Stimulated activated CD8-positive, alpha-beta memory T cell treated with anti-CD3 and anti-CD28 coated beads, Interleukin-4, amount 100 ng/mL, for 4 hours (primary cell): ENCODE data around the gene GPT2.

ENCODE experiments used
- DNase-seq, 2 donors: peaks; one replicate each; pipeline ENCODE4 v3.0.0-alpha.2; 2020; ENCODE audit warnings: low read depth in 2 of 2, low spot score in 1 of 2

Gene GPT2, protein sequence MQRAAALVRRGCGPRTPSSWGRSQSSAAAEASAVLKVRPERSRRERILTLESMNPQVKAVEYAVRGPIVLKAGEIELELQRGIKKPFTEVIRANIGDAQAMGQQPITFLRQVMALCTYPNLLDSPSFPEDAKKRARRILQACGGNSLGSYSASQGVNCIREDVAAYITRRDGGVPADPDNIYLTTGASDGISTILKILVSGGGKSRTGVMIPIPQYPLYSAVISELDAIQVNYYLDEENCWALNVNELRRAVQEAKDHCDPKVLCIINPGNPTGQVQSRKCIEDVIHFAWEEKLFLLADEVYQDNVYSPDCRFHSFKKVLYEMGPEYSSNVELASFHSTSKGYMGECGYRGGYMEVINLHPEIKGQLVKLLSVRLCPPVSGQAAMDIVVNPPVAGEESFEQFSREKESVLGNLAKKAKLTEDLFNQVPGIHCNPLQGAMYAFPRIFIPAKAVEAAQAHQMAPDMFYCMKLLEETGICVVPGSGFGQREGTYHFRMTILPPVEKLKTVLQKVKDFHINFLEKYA

DNA sequence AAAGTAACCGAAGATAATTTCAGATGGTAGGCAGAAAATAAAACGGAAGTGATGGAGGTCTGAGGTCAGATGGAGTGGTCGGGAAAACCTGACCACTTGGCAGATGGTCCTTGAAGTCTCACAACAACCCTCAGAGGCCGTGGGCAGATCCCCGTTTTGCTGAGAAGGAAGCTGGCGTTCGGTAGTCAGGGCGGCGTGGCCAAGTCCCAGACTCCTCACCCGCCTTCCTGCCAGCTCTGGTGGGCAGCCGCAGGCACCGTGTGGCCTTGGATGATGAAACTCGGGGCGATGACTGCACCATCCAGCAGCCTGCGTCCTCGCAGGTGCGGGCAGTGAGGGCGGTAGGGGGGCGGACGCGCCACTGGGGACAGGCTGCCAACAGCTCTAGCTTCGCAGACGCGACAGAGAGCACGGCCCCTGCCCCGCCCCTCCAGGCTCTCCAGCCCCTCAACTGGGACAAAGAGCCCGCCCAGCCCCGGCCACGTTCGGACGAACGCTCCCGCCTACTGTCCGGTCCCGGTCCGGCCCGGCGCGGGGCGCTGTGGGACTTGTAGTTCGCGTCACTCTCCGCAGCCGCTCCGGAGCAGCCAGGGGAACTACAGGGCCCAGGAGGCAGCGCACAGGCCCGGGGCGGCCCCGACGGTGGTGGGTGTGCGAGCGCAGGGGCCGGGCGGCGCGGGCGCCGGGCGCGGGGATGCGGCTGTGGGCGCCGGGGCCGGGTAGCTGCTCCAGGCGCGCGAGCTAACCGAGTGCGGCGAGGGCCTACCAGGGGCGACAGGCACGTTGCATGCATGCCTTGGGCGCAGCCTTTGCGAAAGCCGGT is at the start of gene GPT2:
GPT2 (plus strand) TSS at position 673 of the 823 bp plus-strand sequence. CDS start 354 bp downstream, outside the sequence.
- peak; percentile 40 to 53 for DNase-seq

- no peak for DNase-seq
Observed at GRCh38 chr16:46836534-46837530, 47.3 kb upstream of the GPT2 start.

DNA sequence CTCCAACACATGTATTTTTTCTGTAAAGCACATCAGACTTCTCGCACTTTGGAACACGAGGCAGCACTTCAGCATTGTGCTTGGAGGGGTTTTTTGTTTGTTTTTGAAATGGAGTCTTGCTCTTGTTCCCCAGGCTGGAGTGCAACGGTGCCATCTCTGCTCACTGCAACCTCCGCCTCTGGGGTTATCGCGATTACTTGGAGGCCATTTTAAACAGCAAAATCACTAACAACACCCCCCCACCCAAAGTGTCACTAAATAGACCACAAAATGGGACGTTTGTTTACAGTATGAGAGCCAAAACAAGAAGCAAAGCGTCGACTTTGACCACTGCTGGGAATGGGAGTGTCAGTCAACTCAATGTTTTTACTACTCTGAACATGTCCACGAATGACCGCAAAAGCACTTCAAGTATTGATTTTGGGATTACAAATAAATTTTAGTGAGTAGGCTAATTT is 44.1 kb upstream of the GPT2 start:
- no peak for DNase-seq

- DNase-seq: no peak
Observed at GRCh38 chr16:46842192-46842895, 41.8 kb upstream of the GPT2 start.

DNA sequence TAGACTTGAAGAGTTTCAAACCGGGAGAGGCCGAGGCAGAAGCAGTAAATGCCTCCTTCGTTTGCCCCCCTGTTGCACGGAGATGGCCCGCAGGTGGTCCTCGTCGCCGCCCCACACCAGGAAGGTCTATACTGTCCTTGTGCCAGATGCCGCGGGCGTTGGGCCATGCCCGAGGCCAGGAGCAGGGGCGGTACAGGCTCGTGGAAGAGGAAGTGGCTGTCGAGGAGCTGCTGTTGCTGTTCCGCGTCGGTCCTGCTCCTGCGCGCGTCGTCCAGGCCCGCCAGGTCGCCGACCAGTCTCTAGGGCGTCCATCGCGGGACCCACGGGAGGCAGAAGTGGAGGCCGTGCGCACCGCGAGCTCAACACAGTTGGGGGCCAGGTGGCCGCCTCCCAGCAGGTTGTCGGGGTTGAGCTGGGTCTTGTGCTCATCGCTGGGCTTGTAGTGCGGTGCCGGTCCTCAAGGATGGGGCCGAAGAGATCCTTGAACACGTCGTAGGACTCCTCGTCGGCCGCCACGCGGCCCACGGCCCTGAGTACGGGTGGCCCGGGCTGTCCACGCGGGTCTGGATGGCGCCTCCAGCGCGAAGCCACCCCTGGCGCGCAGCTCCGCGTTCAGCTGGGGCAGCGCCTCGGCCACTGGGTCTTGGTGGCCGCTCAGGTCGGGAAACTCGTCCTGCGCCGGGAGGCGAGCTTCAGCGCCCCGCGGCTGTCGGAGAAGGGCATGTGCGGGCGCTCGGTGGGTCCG is 40.1 kb upstream of the GPT2 start:
- no peak for DNase-seq

DNA sequence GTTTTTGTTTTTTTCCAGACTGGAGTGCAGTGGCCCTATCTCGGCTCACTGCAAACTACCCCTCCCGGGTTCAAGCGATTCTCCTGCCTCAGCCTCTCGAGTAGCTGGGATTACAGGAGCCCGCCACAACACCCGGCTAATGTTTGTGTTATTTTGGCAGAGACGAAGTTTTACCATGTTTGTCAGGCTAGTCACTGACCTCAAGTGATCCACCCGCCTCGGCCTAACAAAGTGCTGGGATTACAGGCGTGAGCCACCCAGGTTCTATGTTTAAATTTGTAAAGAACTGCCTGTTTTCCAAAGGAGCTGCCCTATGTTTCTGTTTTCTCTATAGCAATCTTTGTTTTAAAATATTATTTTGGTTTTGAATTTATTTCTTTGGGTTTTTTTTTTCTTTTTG is 39.4 kb upstream of the GPT2 start:
- DNase-seq: no peak

DNA sequence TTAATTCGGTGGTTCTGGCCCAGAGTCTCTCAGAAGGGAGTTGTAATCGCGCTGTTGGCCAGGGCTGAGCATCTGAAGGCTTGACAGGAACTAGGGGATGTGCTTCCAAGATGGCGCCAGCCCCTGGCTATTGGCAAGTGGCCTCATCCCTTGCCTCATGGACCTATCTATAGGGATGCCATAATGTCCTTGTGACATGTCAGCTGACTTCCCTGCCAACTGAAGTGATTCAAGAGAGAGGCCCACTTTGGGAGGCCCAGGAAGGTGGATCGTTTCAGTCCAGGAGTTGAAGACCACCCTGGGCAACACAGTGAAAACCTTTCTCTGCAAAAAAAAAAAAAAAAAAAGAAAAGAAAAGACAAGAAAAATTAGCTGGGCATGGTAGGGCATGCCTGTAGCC is 38.2 kb upstream of the GPT2 start:
- DNase-seq: no peak

DNA sequence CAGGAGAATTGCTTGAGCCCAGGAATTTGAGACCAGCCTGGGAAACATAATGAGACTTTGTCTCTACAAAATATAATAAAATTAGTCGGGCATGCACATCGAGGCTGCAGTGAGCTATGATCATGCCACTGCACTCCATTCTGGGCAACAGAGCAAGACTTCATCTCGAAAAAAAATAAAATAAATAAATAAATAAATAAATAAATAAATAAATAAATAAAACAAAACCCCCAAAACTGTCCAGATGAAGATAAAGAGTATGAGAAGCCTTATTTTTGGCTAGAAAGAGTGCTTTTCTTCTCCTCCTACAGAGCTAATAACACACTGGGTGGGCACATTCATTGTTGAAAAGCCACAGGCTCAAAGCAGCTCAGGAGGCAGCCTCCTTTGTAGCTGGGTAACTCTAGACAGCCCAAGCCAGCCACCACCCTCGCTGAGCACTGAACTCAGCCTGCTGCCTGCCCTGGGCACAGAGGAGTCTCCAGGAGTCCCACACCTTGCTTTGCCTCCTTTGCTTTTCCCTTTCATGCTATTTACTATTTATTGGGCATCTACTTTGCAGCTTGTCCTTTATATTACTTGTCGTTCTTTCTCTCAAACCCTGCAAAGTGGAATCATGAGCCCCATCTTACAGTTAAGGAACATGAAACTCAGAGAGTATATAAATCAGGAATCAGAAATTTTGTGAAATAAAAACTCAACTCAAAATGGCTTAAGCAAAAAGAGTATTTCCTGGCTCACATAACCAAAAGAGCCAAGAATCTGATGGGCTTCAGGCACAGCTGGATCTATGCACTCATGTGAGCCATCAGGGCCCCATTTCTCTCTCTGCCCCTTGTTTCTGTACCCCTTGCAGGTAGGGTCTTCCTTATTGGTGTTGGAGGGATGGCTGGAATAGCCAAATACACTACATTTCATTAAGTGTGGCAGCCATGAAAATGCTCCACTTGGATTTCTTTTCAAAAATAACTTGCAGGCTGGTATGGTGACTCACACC is 35.1 kb upstream of the GPT2 start:
- no peak for DNase-seq

- no peak for DNase-seq
Observed at GRCh38 chr16:46850619-46851555, 33.3 kb upstream of the GPT2 start.

- no peak for DNase-seq
Observed at GRCh38 chr16:46852130-46852529, 32.0 kb upstream of the GPT2 start.

DNA sequence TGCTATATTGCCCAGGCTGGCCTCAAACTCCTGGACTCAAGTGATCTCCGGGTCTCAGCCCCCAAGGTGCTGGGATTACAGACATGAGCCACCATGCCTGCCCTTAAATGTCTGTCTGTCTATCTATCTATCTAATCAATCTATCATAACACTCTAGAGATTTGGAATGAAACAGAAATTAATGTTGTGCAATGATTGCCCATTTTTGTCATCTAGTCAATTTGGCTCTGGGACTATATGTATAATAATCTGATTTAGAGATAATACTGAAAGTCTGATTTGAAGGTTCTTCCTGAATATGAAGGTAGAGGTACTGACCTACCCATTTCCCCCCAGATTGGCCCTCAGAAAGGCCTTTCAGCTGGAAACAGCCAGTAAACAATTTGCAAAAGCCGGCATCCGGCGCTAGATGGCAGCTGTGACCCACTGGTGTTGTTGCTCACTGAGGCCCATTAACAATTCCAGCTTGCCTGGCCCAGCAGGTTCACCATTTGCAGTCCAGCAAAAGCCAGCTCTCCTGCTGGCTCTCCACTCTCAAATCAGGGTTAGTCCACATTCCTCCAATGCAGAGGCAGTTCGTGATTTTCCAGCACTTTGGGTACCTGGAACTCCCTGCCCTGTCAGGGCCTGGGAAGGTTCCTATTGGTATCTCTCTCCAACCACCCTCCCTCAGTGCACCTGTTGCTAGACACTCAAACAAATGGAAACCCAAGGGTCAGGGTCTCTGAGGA is 30.3 kb upstream of the GPT2 start:
- peak; percentile 11 to 22 for DNase-seq

DNA sequence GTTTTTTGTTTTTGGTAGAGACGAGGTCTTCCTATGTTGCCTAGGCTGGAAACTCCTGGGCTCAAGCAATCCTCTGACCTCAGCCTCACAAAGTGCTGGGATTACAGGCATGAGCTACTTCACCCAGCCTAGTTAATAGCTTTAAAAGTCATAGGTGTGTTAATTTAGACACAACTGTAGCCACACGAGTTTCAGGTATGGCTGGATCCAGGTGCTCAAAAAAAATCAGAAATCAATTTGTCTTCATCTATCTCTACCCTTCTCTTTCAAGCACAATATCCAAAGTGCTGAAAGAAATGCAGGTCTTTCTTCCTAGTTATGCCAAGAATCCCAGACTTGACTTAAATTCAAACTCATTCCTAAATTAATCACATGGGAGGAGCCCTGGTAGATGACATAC is 29.3 kb upstream of the GPT2 start:
- DNase-seq: no peak

GRCh38 chr16:46855389-46855788 is 28.8 kb upstream of the GPT2 start:
- DNase-seq: no peak

DNA sequence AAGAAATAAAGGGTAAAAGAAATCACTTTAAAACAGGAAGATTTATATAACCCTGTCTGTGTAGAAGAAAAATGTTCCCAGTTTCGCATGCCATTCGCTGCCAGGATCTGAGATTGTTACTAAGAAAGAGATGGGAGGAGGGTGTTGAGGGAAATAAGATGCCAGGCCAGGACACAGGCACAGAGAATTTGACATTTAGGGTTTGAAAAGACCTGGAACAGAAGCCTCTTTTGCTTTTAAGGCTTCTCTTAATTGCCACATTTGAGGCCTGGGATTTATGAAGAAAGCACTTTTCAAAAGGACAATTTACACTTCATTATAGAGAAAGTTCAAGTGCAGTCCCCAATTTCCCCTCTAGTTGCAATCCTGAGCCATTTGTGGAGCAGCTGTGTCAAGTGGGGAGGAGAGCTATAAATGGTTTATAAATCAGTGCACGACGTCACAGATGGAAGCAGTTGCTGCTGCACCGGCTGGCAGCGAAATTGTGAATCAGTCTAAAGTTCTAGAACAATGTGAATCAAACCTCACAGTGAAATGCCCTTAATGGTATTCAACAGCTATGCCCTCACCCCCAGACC is 26.7 kb upstream of the GPT2 start:
- no peak for DNase-seq

GRCh38 chr16:46858151-46858550 is 26.0 kb upstream of the GPT2 start:
- DNase-seq: no peak

DNA sequence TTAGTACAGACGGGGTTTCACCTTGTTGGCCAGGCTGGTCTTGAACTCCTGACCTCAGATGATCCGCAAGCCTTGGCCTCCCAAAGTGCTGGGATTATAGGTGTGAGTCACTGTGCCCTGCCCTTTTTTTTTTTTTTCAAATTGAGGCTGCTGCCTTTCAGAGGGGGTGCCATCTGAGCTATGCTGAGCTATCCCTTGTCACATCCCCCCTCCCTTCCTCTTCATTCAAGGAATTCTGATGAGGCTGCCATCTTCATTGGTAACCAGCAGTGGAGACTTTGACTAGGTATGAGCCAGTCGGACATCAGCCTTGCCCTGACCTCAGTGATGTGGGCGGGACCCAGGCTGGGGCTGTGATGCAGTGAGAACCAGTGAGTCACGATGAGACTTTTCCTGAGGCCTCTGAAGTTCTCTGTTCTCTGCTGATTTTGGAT is 24.4 kb upstream of the GPT2 start:
- DNase-seq: no peak
